HG02870 (cell line): ENCODE data around the gene NLRX1.
"Not testable (repeated sequence)": the region's sequence is repeated elsewhere in the genome, so short reads cannot be mapped to it uniquely, and the experiment has no call there.

Experiments used
- ATAC-seq: cut with Tn5 transposase; IDR thresholded peaks from one replicate; pipeline ENCODE4 v1.9.1; 2021; ENCODE audit warnings: mild to moderate bottlenecking, moderate library complexity; ENCODE audit not compliant: unreplicated experiment

NLRX1 gene, protein sequence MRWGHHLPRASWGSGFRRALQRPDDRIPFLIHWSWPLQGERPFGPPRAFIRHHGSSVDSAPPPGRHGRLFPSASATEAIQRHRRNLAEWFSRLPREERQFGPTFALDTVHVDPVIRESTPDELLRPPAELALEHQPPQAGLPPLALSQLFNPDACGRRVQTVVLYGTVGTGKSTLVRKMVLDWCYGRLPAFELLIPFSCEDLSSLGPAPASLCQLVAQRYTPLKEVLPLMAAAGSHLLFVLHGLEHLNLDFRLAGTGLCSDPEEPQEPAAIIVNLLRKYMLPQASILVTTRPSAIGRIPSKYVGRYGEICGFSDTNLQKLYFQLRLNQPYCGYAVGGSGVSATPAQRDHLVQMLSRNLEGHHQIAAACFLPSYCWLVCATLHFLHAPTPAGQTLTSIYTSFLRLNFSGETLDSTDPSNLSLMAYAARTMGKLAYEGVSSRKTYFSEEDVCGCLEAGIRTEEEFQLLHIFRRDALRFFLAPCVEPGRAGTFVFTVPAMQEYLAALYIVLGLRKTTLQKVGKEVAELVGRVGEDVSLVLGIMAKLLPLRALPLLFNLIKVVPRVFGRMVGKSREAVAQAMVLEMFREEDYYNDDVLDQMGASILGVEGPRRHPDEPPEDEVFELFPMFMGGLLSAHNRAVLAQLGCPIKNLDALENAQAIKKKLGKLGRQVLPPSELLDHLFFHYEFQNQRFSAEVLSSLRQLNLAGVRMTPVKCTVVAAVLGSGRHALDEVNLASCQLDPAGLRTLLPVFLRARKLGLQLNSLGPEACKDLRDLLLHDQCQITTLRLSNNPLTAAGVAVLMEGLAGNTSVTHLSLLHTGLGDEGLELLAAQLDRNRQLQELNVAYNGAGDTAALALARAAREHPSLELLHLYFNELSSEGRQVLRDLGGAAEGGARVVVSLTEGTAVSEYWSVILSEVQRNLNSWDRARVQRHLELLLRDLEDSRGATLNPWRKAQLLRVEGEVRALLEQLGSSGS

DNA sequence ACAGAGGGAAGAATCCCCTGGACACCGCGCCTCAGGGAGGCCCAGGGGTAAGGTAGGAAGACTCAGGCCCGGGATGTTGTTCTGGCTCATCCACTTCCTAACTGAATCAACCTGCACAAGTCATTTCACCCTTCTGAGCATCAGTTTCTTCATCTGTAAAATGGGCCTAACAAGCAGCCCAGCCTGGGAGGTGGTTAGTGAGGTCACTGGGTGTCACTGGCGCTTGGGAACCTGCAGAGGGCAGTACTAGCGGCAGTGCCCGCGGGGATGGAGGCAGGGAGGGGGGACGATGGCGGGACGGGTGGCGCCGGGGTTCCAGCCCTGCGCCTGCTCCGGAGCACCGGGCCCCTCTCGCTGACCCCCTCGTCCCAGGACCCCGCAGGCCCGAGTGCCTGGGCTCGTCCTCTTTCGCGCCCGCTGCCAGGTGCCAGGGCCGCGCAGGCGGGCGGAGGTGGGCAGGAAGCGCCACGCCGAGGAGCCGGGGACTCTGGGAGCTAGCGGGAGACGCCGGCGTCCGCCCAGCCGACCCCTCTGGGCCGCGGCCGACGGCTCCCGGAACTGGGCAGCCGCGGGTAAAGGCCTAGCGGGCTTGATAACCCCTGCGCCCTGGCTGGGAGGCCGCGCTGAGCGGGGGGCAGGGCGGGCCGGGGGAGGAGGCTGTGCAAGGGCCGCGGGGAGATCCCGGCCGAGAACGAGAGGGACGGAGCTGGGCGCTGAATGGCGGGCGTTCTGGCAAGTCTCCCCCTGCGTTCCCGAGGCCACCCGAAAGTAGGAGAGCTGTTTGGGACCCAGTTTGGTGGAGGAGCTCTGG, at the start of gene NLRX1:
Gene NLRX1, plus strand, starts transcription at position 255 of the 811 bp plus-strand sequence. CDS start 2,679 bp downstream, outside the sequence.
- peak; percentile 82 for ATAC-seq

DNA sequence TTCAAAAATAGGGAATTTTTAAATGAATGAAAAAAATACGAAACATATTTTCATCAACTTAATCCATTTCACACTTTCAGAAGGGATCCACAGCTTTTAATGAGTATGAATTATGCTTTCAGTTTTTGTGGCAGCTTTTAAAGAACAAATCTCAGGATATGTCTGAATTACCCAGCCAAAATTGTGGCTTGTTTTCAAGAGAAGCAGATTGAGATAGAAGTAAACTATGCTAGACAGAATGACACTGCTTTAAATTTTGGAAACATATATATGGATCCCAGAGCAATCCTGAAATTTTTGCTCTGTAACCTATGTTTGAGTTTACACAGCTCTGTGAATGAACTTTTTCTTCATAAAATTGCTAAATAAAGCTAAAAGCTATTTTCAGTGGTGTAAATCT, 49.6 kb upstream of the NLRX1 start:
- no peak for ATAC-seq

DNA sequence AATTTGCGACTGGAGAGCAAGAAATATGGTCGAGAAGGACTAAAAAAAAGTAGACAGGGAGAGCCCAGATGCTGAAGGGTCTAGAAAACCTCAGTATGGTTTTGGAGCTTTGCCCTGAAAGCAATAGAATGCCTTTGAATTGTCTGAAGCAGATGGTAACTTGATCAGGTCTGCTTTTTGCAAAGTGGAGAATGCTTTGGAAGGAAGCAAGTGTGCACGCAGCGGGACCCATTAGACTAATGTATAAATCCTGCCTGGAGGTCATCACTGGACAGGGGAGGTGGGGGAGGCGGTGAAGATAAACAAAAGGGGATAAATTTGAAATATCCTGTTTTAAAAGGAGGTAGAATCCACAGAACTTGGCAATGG, 47.9 kb upstream of the NLRX1 start:
- no peak for ATAC-seq

DNA sequence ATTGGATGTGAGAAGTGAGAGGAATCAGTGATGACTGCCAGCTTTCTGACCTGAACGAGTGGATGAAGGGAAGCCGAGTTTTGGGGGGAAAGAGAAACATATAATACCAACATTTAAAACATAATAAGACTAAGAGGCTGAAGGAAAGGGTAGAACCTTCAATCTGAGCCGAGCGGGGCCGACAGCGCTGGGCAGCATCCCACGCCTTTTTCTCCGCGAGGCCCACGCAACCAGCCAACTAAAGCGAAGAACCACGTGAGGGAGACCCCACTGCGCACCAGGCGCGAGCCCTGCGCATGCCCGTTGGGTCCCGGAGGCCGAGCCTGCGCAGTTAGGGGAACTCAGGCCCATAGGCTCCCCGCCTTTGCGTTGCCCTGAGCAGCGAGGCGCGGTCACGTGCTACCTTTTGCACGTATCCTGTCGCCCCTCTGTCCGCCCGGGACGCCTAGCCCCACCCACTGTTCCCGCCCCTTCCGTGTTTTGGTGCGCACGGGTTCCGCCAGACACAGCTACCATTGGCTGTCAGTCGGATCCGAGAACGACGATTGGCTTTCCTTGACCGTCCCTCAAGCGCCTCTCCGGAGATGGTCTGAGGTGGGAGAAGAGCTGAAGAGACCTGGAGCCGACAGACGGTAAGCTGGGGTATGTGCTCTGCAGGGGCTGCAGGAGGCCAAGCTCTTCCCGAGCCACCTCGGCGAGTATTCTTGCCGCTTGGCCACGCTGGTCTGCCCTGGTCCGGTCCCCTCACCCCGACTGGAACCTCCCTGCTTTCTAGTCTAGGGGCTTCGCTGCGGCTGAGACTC, 47.3 kb upstream of the NLRX1 start, which contains the start of gene HINFP:
Gene HINFP, plus strand, starts transcription at position 573 of the 803 bp plus-strand sequence. CDS start 5,365 bp downstream, outside the sequence.
- ATAC-seq = peak; percentile 96

DNA sequence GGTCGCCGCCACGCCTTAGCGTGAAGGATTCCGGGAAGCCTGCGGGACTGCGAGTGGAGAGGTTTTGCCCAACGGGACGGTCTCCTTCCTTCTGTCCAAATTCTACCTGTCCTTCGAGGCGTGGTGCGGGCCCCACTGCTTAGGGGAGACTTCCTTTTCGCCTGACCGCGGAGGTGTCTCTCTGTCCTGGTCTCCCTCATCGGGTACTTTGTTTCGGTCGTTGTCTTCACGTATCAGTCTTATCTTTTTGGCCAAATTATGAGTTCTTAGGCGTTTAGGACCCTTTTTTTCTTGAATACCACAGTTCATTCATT, 46.8 kb upstream of the NLRX1 start:
- ATAC-seq = no peak

DNA sequence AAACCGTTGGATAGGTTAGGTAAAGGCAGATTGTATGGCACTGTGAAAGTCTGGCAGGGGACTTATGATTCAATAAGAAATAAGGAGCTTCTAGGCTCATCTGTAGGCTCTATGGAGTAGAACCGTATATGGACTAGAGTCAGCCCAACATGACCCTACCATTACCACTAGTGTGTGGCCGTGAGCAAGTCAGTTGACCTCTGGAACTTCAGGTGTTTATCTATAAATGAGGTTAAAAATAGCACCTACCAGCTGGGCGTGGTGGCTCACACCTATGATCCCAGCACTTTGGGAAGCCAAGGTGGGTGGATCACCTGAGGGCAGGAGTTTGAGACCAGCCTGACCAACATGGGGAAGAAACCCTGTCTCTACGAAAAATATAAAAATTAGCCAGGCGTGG, 42.7 kb upstream of the NLRX1 start:
- no peak for ATAC-seq

DNA sequence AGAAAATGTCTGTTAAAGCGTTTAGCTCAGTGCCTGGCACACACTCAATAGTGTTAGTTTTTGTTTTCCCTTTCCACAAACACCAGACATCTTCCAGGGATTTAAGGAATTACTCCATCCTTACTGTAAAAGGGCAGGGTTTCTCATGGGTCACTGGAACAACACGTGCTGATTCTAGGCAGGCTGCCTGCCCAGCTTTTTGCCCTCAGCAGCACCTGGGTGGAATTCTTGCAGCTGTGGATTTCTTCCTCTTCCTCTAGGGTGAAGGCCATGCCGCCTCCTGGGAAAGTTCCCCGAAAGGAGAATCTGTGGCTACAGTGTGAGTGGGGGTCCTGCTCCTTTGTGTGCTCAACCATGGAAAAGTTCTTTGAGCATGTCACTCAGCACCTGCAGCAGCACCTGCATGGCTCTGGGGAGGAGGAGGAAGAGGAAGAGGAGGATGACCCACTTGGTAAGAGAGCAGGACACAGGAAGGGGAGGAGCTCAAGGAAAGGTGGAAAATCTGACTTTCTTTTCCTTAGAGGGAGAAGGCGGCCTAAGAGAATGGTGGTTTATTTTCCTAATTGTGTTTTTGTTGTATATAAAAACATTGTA, 41.8 kb upstream of the NLRX1 start:
- ATAC-seq = no peak

DNA sequence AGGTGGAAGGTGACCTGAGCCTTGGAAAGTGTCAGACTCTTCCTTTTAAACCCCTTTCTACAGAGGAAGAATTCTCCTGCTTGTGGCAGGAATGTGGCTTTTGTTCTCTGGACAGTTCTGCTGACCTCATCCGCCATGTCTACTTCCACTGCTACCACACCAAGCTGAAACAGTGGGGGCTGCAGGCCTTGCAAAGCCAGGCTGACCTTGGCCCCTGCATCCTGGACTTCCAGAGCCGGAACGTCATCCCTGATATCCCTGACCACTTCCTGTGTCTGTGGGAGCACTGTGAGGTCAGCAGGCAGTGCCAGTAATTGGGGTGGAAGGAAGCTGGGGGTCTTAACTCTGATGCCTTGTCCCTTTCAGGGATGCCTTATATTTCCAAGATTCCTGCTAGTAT, 37.9 kb upstream of the NLRX1 start:
- no peak for ATAC-seq

DNA sequence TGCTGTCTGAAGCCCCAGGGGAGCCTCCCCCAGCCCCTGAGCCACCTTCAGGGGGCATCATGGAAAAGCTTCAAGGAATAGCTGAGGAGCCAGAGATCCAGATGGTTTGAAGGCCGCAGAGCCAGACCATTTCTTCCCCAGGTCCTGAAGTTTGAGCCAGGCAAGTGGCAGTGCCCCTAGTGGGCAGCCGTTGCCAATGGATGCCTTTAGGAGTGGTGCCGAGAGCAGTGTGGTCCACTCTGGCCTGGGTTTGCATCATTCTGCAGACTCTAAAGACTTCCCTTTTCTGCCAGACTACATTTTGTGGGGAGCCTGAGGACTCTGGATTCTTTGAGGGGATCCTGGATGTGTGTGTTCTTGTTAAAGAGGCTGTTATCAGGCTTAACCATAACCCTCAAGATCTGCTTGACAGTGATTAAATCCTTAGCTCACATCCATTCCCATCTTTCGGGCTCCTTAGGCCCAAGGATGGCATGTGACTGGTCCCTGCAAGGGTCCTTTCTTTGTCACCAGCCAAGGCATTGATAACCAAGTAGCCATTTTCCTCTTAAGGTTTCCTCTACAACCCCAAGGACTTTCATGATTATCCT, 34.0 kb upstream of the NLRX1 start:
- no peak for ATAC-seq

DNA sequence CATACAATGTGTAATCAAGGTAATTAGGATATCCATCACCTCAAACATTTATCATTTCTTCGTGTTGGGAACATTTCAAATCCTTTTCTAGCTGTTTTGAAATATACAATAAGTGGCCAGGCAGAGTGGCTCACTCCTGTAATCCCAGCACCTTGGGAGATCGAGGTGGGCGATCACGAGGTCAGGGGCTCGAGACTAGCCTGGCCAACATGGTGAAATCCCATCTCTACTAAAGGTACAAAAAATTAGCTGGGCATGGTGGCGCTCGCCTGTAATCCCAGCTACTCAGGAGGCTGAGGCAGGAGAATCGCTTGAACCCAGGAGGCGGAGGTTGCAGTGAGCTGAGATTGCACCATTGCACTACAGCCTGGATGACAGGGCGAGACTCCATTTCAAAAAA, 29.2 kb upstream of the NLRX1 start:
- ATAC-seq = not testable (repeated sequence)

DNA sequence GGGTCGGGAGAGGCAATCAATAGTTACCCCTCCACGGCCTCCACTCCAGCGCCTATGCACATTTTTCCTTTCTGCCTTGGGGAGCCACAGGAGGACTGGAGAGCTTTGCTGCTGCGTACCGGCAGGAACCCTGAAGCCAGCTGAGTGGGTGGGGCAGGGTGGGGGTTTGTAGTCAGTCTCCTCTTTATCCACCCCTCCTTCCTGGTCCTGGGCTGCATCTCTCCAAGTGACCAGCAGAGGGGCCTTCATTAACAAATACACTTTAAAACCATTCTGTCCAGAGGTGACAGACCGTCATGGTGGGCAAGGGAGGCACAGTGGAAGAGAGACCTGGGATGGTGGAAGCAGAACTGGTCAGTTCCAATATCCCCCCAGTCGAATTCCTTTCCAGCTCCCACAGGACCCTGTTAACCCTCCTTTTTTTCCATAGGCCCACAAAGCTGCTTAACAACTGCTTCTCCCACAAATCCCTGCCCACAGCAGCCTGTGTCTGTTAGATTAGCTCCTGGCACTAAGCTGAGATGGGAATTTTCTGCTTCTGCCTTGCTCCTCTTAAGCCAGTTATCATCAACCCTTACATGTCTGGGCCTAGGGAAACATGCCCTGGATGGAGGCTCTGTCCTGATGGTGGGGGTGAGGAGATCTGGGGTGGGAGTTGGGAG, 23.6 kb upstream of the NLRX1 start:
- ATAC-seq = no peak

DNA sequence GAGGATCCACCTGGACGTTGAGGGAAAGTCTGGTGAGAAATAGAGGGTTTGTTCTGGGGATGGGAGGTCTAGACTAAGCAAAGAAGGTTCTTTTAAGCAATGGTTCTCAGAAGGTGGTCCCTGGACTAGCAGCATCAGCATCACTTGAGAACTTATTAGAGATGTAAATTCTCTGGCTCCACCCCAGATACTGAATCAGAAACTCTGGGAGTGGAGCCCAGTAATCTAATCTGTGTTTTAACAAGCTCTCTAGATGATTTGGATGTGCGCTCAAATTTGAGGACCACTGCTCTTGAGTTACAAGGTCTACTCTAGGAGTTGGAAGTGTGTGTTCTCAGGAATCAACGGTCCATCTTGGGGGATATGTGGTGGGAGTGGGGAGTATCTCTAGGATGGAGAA, 23.0 kb upstream of the NLRX1 start:
- ATAC-seq = no peak

DNA sequence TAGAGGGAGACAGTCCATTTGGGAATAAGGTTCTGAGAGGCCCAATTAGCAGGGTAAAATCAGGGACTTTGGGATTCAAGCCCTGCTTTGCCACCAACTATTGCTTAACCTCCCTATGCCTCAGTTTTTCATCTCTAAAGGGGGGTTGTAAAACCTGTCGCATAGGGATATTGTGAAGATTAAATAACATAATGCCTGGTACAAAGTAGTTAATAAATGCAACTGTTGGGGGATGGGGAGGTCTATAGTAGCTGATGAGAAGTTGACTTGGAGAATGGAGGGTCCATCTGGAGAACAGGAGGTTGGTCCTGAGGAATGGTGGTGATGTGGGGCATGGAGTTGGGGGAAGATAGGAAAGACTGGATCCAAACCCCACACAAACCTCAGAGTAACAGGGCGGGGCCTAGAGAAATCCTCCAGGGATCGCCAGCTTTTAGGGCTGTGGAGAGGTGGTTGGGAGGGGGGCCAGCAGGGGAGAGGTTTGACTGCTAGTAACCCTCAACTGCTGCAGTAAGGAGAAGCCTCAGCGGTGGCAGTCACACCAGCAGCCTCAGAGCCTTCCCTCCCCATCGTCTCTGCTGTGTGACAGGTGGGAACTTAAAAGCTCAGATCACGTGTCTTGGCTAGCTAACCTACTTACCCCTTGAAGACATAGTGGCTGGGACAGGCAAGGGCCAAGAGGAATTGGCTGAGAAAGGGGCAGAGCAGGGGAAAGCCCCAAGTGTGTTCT, 20.8 kb upstream of the NLRX1 start:
- ATAC-seq = no peak

DNA sequence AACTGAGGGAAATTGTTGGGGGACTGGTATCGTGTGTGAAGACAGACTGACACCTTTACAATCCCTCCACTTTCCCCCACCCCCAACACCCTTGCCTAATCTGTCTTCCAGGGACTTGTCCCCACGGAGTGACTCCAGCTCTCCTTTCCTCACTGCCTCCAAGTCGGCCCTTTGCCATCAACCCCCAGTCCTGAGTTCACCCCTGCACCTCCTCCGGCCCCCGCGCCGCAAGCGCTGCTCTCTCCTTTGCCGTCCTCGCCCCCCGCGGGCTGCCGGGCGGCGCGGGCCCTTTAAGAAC, 19.9 kb upstream of the NLRX1 start:
- ATAC-seq = no peak

DNA sequence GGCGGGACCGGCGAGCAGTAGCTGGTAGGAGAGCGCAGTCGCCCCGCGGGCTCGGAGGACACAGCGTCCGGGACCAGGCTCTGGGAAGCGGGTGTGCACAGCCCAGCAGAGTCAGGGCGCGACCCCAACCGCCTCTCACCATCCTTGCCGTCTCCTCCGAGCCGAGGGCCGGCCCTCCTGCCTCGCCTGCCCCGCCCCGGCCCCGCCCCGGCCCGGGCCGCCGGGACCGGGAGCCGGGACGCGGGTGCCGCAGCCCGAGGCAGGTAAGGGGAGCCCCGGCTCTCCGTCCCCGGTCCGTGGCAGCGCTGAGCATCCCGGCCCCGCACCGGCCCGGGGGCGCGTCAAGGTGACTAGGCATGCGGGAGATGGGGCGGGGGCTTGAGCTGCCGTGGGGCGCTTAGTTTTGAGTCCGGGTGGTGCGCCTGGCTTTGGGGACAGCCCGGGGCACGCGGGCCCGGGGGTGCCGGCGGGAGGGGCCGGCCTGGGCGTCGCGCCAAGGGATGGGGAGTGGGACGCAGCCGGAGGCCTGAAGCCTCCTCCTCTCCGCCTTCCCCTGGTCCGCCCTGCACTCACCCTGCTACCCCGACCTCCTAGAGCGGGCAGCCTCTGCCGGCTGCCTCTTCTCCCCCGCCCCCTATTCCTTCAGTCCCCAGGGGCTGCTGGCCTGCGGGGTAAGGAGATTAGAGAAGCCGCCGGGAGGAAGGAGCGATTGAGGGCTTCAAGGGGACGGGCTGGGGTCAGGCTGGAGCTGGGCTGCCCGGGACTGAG, 19.3 kb upstream of the NLRX1 start, which contains the start of gene ABCG4:
Gene ABCG4, plus strand, starts transcription at position 35 of the 768 bp plus-strand sequence. CDS start 914 bp downstream, outside the sequence.
- ATAC-seq = no peak

DNA sequence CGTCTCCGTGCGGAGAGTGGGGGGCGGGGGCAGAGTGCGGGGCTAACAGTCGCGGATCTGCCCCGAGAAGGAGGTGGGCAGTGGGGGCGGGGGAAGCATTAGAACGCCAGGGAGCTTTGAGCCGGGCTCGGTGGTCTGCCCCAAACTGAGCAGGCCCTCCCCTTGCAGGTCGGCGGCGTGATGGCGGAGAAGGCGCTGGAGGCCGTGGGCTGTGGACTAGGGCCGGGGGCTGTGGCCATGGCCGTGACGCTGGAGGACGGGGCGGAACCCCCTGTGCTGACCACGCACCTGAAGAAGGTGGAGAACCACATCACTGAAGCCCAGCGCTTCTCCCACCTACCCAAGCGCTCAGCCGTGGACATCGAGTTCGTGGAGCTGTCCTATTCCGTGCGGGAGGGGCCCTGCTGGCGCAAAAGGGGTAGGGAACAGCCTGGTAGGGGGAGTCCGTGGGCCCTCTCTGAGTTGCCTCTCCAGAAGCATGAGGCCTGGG, 18.7 kb upstream of the NLRX1 start:
- ATAC-seq = no peak

DNA sequence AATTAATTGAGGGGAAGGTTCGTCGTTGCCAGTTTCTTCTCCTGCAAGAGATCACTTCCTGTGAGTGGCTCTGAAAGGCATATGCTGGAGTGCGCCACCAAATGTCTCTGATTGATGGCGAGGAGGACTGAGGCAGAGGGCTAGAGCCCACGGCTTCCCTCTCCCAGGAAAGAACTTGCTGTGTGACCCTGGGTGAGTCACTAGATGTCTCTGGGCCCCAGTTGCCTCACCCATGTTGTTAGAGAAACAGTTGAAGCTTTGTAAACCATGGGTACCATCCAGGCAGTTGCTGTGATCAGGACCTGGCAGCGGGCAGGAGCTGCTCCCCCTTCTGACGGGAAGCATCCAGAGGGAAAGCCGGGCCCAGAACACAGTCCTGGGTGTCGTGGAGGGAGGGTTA, 16.5 kb upstream of the NLRX1 start:
- ATAC-seq = no peak
